Right hindlimb (tissue), 1 donor: ENCODE results near the gene EPB41L4B.
"Not testable (repeated sequence)": the region's sequence is repeated elsewhere in the genome, so short reads cannot be mapped to it uniquely, and the experiment has no call there.

Source experiments
- DNase-seq: peaks from one replicate; pipeline ENCODE4 v3.0.0-alpha.2; 2018

Gene EPB41L4B

GRCh38 chr9:109242014-109242413 lies 78.8 kb downstream of the EPB41L4B start:
- DNase-seq: no peak

GRCh38 chr9:109241207-109241606 lies 79.7 kb downstream of the EPB41L4B start:
- DNase-seq: no peak

GRCh38 chr9:109239240-109239639 lies 81.6 kb downstream of the EPB41L4B start:
- DNase-seq: no peak

- DNase-seq: no peak
Observed at GRCh38 chr9:109238655-109239054, 82.2 kb downstream of the EPB41L4B start.

GRCh38 chr9:109238125-109238524 lies 82.7 kb downstream of the EPB41L4B start:
- DNase-seq: no peak

- DNase-seq: no peak
Observed at GRCh38 chr9:109232449-109233237, 88.2 kb downstream of the EPB41L4B start.

GRCh38 chr9:109231593-109231992 lies 89.3 kb downstream of the EPB41L4B start:
- DNase-seq: no peak

- no peak for DNase-seq
Observed at GRCh38 chr9:109230277-109230676, 90.6 kb downstream of the EPB41L4B start.

- DNase-seq: no peak
Observed at GRCh38 chr9:109229682-109230081, 91.2 kb downstream of the EPB41L4B start.

- DNase-seq: no peak
Observed at GRCh38 chr9:109228093-109228642, 92.7 kb downstream of the EPB41L4B start.

GRCh38 chr9:109225629-109226028 lies 95.2 kb downstream of the EPB41L4B start:
- no peak for DNase-seq

- DNase-seq: no peak
Observed at GRCh38 chr9:109224751-109225150, 96.1 kb downstream of the EPB41L4B start.

- DNase-seq: not testable (repeated sequence)
Observed at GRCh38 chr9:109218242-109218641, 102.6 kb downstream of the EPB41L4B start.

GRCh38 chr9:109214414-109214813 lies 106.4 kb downstream of the EPB41L4B start:
- DNase-seq: no peak

GRCh38 chr9:109213285-109214121 lies 107.4 kb downstream of the EPB41L4B start:
- no peak for DNase-seq

- DNase-seq: no peak
Observed at GRCh38 chr9:109212768-109213167, 108.1 kb downstream of the EPB41L4B start.

- no peak for DNase-seq
Observed at GRCh38 chr9:109206670-109207069, 114.2 kb downstream of the EPB41L4B start.

- no peak for DNase-seq
Observed at GRCh38 chr9:109205526-109205925, 115.3 kb downstream of the EPB41L4B start.

GRCh38 chr9:109203761-109204360 lies 117.0 kb downstream of the EPB41L4B start:
- DNase-seq: no peak

GRCh38 chr9:109199676-109200075 lies 121.2 kb downstream of the EPB41L4B start:
- DNase-seq: no peak

- DNase-seq: no peak
Observed at GRCh38 chr9:109198736-109199382, 122.0 kb downstream of the EPB41L4B start.

GRCh38 chr9:109193974-109194556 lies 126.8 kb downstream of the EPB41L4B start:
- no peak for DNase-seq
